DND-41 (cell line): ENCODE measurements around the gene MARCHF2.
"Not testable (repeated sequence)": the region's sequence is repeated elsewhere in the genome, so short reads cannot be mapped to it uniquely, and the experiment has no call there.

Experiments used
- CTCF ChIP-seq: IDR thresholded peaks from 2 replicates; pipeline ENCODE4 v1.5.1; 2012; ENCODE audit warnings: borderline replicate concordance, low read length, moderate library complexity, mild to moderate bottlenecking; ENCODE audit not compliant: poor library complexity, severe bottlenecking; ENCODE audit errors: extremely low read depth
- EZH2 ChIP-seq: IDR thresholded peaks from 3 replicates; pipeline ENCODE4 v1.6.1; 2012; ENCODE audit warnings: borderline replicate concordance, low read depth, mild to moderate bottlenecking, moderate library complexity, low read length, inconsistent platforms; ENCODE audit not compliant: severe bottlenecking

DNA sequence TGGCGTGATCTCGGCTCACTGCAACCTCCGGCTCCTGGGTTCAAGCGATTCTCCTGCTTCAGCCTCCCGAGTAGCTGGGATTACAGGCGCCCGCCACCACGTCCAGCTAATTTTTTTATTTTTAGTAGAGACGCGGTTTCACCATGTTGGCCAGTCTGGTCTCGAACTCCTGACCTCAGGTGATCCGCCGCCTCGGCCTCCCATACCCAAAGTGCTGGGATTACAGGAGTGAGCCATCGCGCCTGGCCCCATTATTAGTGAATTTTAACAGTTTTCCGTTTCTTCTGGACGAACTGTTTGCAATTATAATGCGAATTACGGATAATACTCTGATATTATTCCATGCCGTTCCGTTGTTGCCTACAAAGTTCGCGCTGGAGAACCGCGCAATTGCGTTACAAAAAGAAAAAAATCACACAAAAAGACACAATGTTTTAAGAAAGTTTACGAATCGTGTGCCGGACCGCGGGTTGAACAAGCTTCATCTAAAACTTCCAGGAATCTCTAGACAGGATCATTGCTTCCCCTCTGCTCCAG lies 31.1 kb downstream of the MARCHF2 start:
- not testable (repeated sequence) for TF ChIP-seq CTCF, EZH2
